Peyer's patch (tissue), 4 donors: ENCODE data around the gene CCND1. TPM values are rescaled to one million over a fixed set of nuclear protein-coding genes. Genes with fewer than 3 reads are reported as not detected.

ENCODE experiments used
- DNase-seq, 3 donors: peaks; one replicate each; pipeline ENCODE4 v3.0.0-alpha.2; 2017 to 2019
- H3K27ac ChIP-seq, 4 donors: fragments of 200-600 bp; sonication (generic); one replicate each; pipeline ENCODE4 v1.5.1; 2016 to 2019
- H3K27me3 ChIP-seq, 2 donors: fragments of 200-600 bp; sonication (generic); one replicate each; pipeline ENCODE4 v1.5.1; 2019
- H3K36me3 ChIP-seq, 3 donors: fragments of 200-600 bp; sonication (generic); one replicate each; pipeline ENCODE4 v1.5.1; 2016 to 2019
- H3K4me1 ChIP-seq, 4 donors: fragments of 200-600 bp; sonication (generic); one replicate each; pipeline ENCODE4 v1.5.1; 2016 to 2019
- H3K4me3 ChIP-seq, 4 donors: fragments of 200-600 bp; sonication (generic); 1 replicate in 3 of 4; 2 replicates in 1 of 4; pipeline ENCODE4 v1.5.1; 2016 to 2019; ENCODE audit warnings: mild to moderate bottlenecking in 1 of 4
- H3K9me3 ChIP-seq, 4 donors: fragments of 200-600 bp; sonication (generic); one replicate each; pipeline ENCODE4 v1.5.1; 2016 to 2019; ENCODE audit warnings: mild to moderate bottlenecking in 1 of 4
- POLR2A ChIP-seq, 2 donors: fragments of 450-650 bp; IDR thresholded peaks; one replicate each; pipeline ENCODE4 v1.5.1; 2017; ENCODE audit warnings: antibody characterized with exemption in 2 of 2, mild to moderate bottlenecking in 2 of 2, moderate library complexity in 2 of 2
- total RNA-seq, 4 donors: library from RNA; depleted of rRNA; stranded (reverse); fragments of >200 nt; gene quantifications; one replicate each; pipeline ENCODE4 v1.1.0, GENCODE V29; 2016
- TF ChIP-seq, protein P1 (sequence below), 6 experiments: fragments of 450-650 bp in 4 of 6; fragments of 200-600 bp in 2 of 6; sonication (generic) in 1 of 6; IDR thresholded peaks; one replicate each; pipeline ENCODE4 v1.5.1; 2017 to 2019; ENCODE audit warnings: antibody characterized with exemption in 6 of 6, mild to moderate bottlenecking in 3 of 6, moderate library complexity in 1 of 6

Gene CCND1
- total RNA-seq, 4 donors from 2014 or later: 13.5 to 46.6 (median 40.0) TPM

DNA sequence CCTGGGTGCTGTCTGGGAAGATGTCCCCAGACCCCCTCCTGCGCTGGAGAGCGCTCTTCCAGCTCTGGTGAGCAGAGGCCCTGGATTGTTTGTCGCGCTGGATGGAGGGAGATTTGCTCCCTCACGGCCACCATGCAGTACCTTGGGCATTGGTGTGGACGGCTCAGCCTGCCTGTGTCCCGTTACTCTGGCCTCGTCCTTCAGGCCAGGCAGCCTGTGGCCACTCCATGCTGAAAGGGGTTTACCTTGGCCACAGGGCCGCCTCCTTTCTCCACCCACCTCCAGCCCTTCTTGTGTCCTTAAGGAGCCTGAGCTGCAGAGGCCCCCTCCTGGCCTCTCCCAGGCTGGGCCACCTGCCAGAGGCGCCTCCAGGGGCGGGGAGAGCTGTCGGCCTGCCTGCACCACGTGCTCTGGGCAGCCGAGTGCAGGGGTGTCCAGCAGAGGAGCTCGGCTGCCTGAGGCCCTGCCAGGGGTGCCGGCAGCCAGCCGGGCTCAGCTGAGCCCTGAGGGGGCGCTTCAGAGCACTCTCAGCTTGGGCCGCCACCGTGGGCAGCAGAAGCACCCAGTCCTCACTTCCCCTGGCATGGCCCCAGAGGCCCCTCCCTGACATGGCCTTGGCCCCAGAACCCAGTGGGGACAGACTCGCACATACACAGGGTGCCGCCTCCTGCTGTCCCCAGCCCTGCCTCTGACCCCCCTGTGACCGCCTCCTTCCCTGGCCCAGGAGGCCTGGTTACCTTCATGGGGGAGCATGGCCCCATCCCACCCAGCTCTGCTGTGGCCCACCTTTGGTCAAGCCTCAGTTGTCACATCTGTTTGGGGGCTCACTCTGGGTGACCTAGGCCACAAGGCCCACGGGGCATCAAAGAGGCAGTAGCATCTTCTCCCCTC is 3.4 kb downstream of the CCND1 start:
- TF ChIP-seq, protein P1, sequence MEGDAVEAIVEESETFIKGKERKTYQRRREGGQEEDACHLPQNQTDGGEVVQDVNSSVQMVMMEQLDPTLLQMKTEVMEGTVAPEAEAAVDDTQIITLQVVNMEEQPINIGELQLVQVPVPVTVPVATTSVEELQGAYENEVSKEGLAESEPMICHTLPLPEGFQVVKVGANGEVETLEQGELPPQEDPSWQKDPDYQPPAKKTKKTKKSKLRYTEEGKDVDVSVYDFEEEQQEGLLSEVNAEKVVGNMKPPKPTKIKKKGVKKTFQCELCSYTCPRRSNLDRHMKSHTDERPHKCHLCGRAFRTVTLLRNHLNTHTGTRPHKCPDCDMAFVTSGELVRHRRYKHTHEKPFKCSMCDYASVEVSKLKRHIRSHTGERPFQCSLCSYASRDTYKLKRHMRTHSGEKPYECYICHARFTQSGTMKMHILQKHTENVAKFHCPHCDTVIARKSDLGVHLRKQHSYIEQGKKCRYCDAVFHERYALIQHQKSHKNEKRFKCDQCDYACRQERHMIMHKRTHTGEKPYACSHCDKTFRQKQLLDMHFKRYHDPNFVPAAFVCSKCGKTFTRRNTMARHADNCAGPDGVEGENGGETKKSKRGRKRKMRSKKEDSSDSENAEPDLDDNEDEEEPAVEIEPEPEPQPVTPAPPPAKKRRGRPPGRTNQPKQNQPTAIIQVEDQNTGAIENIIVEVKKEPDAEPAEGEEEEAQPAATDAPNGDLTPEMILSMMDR (IDR thresholded peaks at IDR 0.05): peak in 2 of 6 experiments; percentile 15 to 27
- TF ChIP-seq POLR2A (IDR thresholded peaks at IDR 0.05): no peak
- peak in 1 of 3 donors; percentile 76 for DNase-seq
- Histone ChIP-seq H3K4me1 (peaks cover 0 to 43% (median 15%) of the 10 kb centered on the region in 4 donors), H3K36me3 (peaks cover 0 to 17% (median 0%) of the 10 kb centered on the region in 3 donors), H3K27ac (peak overlapping the region in 1 of 4 donors; percentile 8), H3K27me3 (no peaks in the 10 kb centered on the region), H3K4me3 (no peak overlapping the region), H3K9me3 (no peaks in the 10 kb centered on the region)

DNA sequence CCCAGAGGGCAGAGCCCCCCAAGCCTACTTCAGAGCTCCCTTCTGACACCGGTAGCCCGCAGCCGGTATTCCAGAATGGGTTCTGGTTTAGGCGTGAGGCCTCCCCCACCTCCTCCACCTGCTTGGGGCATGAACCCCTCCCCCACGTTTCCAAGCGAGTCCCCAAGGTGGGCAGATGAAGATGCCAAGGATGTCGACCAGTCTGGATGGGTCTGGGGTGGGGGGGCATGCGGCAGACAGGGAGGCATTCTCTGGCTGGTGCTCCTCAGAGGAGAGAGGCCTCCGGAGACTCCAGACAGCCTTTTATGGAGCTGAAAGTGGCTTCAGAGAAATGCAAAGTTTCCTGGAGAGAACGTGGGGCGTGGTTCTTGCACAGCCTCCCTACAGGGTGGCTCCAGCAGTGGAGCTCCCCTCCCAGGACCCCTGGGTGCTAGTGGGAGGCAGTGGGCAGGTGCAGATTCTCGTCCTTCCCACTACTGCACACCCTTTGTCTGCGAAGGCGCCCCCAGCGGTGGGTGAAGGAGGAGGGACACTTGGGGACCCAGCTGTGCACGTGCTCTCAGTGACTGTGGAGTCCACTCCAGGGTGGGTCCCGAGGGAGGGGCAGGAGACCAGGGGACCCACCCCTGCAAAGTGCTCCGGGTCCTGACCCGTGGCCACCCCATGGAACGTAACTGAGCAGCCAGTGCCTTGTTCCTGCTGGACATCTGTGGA is 4.2 kb downstream of the CCND1 start:
- Histone ChIP-seq H3K9me3 (no peaks in the 10 kb centered on the region), H3K36me3 (peaks cover 0 to 24% (median 0%) of the 10 kb centered on the region in 3 donors), H3K4me1 (peaks cover 0 to 35% (median 12%) of the 10 kb centered on the region in 4 donors), H3K27me3 (no peaks in the 10 kb centered on the region), H3K27ac (peak overlapping the region in 1 of 4 donors; percentile 8), H3K4me3 (no peak overlapping the region)
- TF ChIP-seq, protein P1 (IDR thresholded peaks at IDR 0.05): no peak
- TF ChIP-seq POLR2A (IDR thresholded peaks at IDR 0.05): no peak
- DNase-seq: no peak

DNA sequence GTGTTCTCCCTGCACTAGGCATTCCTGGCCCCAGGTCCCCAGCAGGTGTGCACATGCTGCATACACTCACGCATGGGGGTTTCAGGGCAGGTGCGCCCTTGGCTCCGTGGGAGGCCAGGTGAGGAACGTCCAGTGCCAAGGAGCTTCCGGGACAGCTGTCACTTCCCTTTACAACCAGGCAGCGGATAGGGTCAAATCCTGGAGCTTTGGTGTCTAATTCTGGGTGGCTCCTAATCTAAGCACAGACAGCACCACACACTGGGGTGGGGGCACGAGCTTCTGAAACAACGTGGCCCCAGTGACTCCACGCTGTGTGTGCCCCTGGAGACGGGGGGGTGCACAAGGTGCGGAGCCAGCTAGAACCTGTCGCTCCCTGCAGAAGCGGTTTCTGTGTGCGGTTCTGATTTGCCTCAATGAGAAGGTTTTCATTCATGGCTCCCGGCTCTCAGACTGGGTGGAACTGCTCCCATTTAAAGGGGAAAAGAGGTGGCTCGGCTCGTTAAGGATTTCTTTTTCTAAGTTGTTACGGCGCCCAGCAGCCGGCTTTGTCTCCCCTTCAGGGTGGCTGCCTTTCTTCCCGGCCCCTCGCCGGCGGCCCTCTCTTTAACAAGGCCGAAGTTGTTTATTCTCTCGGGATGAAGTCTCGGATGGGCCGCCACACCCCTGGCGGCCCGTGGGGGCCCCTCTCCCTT is 5.0 kb downstream of the CCND1 start:
- no peaks in the 10 kb centered on the region for H3K9me3 ChIP-seq
- no peak overlapping the region for H3K27ac ChIP-seq
- TF ChIP-seq, protein P1 (IDR thresholded peaks at IDR 0.05): no peak
- no peak for TF ChIP-seq POLR2A (IDR thresholded peaks at IDR 0.05)
- no peaks in the 10 kb centered on the region for H3K27me3 ChIP-seq
- peaks cover 0 to 32% (median 0%) of the 10 kb centered on the region in 3 donors for H3K36me3 ChIP-seq
- H3K4me3 ChIP-seq: no peak overlapping the region
- H3K4me1 ChIP-seq: peaks cover 0 to 27% (median 5%) of the 10 kb centered on the region in 4 donors
- DNase-seq: no peak

DNA sequence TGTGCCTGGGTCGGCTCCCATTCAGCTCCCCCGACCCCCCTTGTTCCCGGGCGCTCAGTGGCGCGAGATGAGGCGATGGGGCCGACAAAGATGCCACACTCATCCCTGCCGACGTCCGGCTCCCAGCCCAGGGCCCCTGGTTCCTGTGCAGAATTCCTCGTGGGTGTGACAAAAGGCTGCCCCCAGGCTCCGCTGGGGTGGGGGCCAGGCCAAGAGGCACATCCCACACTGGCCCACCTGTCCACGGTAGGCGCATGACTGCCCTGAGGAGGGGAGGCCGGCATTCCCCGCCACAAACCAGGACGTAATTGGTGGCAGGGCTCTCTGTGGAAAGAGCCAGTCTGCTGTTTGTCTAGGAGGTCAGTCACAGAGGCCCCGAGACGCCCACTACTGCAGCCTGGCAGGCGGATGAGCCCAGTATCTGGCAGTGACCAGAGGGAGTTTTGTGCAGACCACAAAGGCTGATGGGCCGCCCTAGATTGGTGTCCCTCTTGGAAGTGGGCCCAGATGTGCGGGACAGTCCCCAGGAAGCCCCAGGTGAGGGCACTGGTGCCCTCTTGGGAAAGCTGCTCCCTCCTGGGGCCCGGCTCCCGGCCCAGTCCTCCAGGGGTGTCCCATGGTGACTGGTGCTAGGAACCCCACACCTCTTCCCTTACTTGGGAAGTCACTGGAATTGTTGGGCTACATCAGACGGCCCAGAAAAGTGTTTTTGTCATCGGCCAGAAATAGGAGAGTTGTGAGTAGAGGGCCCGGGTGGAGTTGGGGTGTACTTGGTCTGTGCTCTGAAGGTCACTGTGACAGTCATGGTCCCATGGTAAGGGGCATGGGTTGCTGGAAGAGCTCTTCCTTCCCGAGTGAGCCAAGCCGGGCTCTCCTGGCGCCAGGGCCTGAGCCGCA is 5.8 kb downstream of the CCND1 start:
- Histone ChIP-seq H3K9me3 (no peaks in the 10 kb centered on the region), H3K4me1 (peaks cover 0 to 19% (median 3%) of the 10 kb centered on the region in 4 donors), H3K4me3 (no peak overlapping the region), H3K27ac (no peak overlapping the region), H3K36me3 (peaks cover 0 to 40% (median 0%) of the 10 kb centered on the region in 3 donors), H3K27me3 (no peaks in the 10 kb centered on the region)
- TF ChIP-seq, protein P1 (IDR thresholded peaks at IDR 0.05): no peak
- no peak for TF ChIP-seq POLR2A (IDR thresholded peaks at IDR 0.05)
- peak in 1 of 3 donors; percentile 44 for DNase-seq
